Measurements from ENCODE around the gene MAPKAP1.
"Not testable (repeated sequence)": the region's sequence is repeated elsewhere in the genome, so short reads cannot be mapped to it uniquely, and the experiment has no call there.

MAPKAP1 gene

DNA sequence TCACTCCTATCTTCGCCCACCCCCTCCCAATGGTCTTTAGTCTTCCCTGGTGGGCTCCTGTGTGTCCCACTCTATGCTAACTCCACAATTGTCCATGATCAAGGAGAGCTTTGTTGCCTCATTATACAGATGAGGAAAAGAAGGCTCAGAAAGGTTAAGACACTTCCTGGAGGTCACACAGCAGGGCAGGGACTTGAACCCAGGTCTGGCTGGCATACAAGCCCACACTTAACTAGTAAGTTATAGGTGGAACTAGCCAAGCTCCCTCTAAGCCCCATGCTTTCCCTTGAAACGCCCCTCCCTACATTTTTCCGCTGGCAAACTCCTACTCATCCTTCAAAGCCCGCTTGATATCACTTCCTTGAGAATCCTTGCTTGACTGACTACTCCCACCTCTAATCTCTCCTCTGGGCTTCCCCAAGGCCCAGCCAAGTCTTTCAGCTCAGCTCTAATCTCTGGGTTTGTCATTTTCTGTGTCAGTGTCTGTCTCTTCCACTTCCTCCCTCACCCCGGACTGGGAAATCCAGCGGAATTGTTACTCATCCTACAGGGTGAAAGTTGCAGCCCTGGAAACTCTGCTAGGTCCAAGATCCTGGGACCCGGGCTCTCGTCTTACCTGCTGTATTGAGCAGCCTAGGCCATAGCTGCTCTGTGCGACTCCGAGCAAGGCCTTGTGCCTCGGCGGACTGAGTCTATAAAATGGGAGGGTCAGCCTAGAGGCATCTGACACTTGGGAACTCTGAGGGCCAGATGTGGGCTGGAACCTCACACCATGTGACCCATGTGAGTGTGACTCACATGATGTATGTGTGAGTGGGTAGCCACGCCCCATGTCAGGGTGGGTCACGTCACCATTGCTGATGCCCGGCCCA lies 300.8 kb downstream of the MAPKAP1 start:
- no peak for DNase-seq

DNA sequence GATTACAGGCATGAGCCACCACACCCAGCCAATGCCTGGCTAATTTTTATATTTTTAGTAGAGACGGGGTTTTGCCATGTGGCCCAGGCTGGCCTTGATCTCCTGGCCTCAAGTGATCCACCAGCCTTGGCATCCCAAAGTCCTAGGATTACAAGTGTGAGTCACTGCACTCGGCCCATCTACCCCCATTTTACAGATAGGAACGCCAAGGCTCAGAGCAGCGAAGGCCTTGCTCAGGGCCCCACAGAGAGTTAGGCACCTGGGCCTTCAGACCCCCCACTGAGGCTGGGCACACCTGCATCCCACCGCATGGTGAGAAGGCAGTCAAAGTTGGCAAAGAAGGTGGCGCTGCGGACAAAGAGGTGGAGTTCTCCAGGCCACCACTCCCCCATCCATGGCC lies 302.3 kb downstream of the MAPKAP1 start:
- DNase-seq: no peak

DNA sequence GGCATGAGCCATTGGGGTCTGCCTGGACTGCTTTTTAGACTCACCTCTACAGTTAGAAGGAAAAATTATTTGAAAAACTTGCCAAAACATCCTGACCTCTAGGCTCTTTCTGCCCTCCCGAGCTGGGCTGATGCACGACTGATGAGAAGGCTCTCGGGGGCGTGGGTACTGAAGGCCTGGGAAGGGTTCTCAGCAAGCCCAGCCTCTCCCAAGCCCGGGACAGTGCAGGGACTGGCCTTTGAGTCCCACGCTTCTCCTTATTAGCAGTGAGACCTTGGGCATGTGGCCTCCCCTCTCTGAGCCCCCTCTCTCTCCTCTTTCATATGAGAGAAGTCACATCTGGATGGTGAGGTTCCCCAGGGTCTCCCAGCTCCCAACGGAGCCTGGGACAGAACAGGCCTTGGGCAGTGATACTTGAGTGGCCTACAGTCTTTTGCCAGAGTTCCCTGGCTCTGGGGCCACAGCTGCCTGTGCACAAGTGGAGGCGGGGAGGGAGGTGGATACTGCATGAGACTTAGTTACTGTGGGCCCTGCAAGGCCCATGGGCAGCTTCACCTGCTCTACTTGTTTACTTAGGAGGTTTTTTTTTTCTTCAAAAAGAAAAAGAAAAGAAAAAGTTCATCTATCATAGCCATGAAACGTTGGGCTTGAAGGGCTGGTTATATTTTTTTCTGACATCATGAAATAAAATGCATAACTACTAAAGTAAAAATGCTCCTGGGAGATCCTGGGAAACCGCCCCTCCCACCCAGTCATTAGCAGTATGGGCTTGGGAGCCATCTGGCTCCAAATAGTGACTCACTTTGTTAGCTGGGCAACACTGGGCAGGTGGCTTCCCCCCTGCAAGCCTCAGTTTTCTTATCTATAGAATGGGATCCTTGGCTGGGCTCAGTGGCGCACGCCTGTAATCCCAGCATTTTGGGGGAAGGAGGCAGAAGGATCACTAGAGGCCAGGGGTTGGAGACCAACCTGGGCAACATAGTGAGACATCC lies 306.0 kb downstream of the MAPKAP1 start:
- no peak for DNase-seq

DNA sequence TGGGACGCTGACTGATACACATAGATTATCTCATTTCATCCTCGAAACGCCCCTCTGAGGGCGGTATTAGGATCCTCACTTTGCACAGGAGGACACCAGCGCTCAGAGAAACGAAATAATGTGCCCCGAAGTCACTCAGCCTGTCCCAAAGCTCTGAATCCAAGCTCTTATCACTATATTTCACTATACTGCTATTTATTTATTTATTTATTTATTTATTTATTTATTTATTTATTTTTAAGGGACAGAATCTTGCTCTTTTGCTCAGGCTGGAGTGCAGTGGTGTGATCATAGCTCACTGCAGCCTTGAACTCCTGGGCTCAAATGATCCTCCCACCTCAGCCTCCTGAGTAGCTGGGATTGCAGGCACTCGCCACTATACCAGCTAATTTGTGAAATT lies 306.8 kb downstream of the MAPKAP1 start:
- DNase-seq: not testable (repeated sequence)

DNA sequence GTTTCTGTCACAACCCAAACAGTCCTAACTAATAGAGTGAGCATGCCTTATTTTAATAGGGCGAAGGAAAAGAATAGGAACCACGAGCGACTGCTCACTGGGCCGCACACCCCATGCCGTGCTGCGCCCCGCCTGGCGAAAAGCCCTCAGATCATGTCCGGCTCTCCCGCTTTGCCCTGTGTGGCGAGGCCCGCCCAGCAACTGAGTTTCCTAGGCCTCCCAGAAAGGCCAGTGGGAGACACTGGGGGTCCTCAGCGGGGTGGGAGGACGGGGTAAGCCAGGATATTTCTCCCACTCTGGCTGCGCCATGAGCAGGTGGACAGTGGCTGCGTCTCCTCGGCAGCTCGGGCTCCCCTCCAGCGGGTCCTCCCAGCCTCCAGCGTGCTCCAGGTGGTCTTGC lies 307.3 kb downstream of the MAPKAP1 start:
- DNase-seq: no peak

GRCh38 chr9:125399165-125399564 lies 307.8 kb downstream of the MAPKAP1 start:
- DNase-seq: no peak

DNA sequence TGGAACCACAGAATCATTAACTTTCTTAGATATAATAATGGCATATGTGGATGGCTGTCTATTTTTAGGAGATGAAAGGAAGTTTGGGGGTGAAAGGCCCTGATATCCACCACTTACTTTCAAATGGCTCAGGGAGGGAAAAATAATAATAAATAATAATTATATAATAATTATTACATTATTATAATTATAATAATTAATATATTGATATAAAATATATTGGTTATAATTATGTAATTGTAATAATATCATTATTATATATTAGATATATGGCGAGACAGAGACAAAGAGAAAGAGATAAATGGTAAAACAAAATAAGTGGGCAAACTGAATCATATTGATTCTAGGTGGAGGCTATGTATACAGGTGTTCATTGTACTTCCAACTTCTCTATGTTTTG lies 308.8 kb downstream of the MAPKAP1 start:
- DNase-seq: no peak

GRCh38 chr9:125397736-125398135 lies 309.3 kb downstream of the MAPKAP1 start:
- no peak for DNase-seq

GRCh38 chr9:125396799-125397198 lies 310.2 kb downstream of the MAPKAP1 start:
- no peak for DNase-seq

- no peak for DNase-seq
Measured at GRCh38 chr9:125393426-125393825, 313.6 kb downstream of the MAPKAP1 start.

DNA sequence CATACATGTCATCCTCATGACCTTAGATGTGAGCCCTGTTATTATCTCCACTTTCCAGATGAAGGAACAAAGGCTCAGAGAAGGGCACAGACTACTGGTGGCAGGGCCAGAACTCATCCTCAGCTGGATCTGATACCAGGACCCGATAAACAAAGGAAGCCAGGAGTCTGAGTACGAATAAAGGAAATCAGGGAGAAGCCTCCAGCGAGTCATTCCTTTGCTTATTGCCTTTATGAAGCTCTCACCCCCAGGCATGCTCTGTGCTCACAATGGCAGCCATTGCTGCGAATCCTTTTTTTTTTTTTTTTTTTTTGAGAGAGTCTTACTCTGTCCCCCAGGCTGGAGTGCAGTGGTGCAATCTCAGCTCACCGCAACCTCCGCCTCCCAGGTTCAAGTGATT lies 315.3 kb downstream of the MAPKAP1 start:
- DNase-seq: no peak

- DNase-seq: no peak
Measured at GRCh38 chr9:125388978-125389377, 318.0 kb downstream of the MAPKAP1 start.

DNA sequence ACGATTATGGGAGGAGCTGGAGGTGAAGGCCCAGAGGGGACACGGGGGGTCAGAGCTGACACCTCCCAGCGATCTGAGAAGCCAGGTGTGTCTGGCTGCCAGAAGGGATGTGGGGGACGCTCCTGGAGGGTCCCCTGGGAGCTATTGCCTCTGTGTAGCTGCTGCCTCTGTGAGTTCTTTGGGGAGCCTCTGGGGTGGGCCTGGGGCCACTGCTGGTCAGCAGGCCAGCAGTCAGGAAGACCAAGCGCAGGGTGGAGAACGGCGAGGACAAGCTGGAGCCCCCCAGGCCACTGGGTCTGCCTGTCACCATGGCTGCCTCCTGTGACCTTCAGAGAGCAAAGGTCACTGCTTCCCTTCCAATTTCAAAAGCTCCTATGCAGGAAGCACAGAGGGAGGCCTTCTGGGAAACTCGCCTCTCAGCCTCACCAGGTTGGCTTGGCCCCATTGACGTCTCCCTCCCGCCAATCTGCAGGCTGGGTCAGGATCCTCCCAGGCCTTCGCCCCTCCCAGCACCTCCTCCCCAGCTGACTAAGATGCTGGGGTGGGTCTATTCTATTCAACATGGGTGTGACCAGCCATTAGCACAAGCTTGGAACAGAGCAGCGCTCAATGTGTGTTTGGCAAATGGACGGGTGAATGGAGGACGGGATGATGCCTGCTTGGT lies 319.0 kb downstream of the MAPKAP1 start:
- DNase-seq: no peak
